HG02798 (cell line): Measurements from ENCODE around the gene PRR23E.

Source experiments
- ATAC-seq: cut with Tn5 transposase; IDR thresholded peaks from one replicate; pipeline ENCODE4 v1.9.1; 2021; ENCODE audit warnings: mild to moderate bottlenecking; ENCODE audit not compliant: unreplicated experiment, poor library complexity

Gene PRR23E, protein sequence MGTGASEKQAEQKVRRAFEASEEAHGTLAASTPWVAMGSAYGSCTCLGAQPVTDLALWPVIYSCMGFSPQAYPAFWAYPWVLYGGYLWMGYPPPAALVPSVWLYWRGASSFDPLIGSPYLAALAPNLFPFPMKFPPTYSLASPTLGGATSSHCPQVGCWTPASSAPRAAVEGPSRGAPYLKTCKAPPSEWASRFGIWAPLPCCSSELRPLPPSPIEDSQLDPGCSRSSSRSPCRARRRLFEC

DNA sequence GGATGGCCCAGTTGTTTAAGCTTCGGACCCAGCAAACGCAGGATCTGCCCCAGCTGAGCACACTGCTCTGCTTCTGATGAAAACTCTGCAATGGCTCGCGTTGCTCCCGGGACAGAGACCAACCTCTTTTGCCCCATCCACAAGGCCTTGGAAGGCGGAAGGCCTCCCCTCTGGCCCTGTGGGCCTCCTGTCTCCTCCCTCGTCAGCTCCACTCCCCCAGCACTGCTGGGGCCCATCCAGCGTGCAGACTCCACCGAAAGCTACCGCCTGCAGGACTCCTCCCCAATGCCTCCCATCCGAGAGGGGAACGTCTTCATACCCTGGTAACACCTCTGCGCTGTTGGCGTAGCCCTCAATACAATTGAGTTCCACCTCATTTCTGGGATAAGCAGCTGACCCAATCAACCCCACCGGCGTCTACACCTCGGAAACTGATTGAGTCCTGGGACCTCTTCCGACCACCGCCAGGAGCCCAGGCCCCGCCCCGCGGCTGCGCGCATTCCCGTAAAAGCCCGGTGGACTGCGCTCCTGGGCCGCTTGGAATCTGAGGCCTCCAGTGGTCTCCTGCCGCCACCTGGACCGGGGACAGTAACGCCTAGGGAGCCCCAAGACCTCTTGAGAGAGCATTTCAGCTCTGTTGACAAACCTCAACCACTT, at the start of gene PRR23E:
Gene PRR23E (plus strand): TSS at position 556 of the 657 bp plus-strand sequence. CDS start 3,555 bp downstream, outside the sequence.
- ATAC-seq, result no peak

DNA sequence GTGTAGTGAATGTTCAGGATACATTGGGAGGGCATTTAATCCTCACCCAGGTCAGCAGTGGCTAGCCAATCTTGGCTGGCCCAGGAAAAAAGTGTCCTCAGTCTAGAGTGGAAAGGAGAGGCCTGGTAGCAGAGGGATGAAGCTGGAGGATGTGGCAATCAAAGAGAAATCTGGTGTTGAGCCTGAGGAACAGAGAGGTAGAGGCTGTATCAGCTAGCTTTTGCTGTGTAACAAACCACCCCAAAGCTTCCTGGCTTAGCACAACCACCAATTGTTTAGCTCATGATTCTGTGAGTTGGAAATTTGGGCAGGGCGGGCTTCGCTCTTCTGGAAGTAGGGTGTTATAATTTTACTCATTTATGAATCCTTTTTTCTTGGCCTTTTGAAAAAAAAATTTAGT, 49.8 kb upstream of the PRR23E start:
- ATAC-seq, result no peak

DNA sequence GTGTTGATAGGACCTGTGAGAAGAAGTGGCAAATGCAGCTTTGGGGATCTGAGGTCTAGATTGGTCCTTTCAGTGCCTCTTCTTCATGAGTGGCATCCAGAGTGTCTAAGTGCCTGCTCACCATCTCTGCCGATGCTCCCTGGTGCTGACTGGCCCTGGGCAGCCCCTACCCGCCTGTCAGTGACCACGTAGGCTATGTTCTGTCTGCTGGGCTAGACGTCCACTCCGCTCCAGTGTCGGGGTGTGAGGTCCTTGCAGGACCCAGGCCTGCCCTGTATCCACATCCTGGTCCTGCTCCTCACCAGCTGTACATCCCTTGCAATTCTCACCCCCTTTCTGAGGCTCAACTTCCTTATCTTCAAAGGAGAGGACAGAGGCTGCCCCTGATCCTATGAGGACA, 48.3 kb upstream of the PRR23E start:
- no peak for ATAC-seq

DNA sequence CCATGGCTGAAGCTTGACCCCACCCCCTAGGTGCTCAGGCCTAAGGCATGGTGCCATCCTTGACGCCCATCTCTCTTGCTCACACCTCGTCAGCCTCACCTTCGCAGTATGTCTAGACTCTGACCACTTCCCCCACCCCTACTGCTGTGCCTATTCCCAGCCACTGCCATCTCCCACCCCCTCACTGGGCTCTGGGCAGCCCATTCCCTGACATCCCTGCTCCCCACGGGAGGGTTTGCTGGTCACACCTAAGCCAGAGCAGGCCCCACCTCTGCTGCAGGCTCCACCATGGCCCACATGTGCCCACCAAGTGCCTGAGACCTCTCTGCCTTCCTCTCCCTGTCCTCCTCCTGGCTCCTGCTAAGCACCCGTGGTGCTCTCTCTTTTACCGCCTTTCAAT, 47.7 kb upstream of the PRR23E start:
- ATAC-seq, result no peak

DNA sequence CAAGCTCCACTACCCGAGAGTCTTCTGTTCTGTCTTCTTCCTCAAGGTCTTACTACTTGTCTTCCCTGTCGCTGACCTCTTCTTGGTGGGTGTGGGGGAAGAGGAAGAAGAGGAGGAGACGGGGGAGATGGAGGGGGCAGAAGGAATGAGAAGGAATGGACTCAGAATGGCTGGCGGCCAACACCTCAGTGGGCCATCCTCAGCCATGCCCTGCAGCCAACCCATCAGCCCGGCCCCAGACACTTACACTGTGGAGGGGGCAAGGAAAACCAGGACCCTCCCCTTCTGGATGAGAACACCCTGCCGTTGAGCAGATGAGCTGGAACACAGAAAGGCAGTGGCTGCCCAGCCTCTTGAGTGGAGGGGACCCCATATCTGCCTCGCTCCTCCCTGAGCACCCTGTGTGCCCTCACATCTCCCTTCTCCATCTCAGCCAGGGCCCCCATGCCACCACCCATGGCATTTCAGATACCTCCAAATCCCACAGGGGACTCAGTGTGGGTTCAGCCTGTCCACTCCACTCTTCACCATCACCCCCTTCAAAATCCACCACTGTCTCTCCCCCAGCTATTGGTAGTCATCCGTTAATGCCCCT, 45.5 kb upstream of the PRR23E start:
- ATAC-seq, result no peak

DNA sequence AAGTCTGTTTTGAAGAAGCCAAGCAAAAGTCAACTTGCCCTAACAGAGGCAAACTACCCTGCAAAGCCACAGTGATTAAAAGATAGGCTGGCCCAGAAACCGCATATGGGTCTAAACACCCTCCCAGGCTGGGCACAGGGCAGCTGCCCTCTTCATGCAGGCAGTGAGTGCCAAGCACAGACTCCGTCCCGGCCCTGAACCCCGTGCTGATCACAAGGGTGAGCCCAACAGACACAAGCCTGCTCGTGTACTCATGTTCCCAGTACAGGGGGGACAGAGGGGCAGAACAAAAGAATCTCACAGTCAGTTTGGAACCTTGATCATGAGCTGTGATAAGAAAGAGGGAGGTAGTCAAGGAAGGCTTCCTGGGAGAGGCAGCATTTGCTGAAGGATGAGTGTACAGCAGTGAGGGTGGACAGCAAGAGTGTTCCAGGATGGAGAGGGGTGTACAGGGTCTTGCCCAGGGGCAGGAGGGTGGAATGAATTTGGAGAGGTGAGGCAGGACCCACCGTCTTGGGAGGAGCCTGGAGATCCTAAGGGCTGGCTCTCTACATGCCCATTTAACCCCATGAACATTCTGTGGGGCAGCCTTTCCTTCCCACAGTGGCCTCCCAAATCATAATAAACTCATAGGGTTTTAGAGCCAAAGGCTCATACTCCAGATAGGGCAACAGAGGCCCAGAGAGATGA, 43.2 kb upstream of the PRR23E start:
- ATAC-seq, result no peak

DNA sequence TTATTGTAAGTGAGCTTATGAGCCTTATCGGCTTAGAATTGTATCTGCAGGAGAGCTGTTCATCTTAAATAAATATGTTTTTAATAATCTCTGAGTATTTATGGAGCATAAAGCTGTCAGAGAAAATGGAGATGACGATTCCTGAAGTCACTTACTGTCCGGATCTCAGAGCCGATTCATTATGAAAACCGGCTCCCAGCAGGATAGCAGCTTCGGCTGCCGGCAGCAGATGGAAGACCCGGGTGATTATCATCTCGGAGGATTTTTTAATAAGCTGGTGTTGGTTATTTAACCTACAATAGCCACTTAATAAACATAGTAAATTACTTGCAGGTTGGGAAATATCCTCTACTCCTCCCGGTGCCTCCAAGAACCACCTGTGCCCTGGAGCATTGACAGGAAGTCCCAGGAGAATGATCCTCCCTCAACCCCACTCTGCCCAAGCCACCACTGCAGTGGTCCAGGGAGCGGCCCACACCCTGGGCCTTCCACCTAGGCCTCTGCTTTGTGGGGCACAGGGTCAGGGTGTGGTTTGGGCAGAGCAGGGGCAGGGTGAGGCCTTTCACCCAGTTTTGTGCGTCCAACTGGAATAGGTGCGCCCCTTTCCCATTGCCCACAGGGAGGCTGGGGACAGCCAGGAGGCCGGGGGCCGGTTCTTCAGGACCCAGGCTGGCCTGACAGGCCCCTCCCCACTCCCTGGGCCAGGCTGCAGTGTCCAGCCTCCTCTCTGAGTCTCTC, 42.2 kb upstream of the PRR23E start:
- no peak for ATAC-seq

DNA sequence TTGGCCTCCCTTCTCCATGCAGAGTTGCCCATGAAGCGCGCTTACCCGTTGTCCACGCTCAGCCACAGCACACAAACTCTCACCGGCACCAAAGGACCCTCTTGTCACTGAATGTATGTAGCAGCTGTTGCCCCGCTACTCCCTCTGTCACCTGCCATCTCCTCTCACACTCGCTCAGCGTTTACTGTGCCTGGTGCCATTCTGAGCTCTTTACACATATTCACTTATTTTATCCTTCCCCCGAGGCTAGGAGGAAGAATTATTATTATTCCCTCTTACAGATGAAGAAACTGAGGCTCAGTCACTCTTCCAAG, 41.7 kb upstream of the PRR23E start:
- ATAC-seq, result no peak

DNA sequence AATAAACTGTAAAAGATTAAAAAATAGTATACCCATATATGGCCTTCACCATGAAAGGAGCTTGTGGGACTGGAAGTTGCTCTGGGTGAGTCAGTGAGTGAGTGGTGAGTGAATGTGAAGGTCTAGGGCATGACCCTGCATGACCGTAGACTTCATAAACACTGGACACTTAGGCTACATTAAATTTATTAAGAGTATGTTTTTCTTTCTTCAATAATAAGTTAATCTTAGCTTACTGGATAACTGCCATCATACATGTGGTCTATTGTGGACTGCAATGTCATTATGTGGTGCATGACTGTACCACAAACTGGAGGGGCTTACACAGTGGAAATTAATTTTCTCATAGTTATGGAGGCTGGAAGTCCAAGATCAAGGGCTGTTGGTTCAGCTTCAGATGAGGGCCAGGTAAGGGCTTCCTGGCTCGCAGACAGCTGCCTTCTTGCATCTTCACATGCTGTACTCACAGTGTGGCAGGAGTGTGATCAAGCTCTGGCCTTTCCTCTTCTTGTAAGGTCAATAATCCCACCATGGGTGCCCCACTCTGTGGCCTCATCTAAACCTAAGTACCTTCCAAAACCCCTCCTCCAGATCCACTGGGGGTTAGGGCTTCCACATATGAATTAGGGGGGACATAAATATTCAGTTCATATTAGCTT, 40.8 kb upstream of the PRR23E start:
- no peak for ATAC-seq

DNA sequence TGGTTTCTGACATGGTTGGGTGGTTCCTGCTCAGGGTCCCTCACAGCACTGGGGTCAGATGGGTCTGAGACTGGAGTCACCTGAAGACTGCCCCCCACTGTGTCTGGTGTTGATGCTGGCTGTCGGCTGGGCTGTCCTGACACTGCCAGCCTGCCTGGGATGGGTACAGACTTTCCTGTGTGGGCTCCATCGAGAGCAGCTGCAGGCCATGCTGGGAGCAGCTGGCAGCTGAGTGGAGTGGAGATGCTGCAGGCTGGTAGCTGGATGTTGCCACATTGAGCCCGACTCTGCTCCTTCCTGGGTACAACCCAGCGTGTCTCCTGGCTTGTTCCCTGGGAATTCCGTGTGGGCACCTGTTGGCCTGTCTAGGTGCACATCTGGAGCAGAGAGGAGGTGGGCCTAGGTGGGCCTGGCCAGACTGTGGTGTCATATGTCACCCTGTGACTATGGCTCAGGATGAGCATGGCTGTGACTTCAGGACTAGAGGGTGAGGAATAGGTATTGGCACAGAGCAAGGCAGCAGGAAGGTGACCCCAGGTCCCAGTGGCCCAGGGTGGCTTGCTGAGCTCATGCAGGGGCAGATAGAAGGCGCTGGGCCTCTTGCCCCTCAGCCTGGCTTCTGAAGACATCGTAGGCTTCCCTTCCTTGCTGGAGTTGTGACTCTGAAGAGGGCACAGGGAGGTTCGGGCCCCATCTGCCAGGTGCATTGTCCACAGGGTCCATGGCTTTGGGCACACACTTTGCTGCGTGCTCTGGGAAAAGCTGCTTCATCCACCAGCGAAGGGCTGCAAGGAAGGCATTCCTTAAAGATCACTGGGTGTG, 40.0 kb upstream of the PRR23E start:
- ATAC-seq, result no peak

DNA sequence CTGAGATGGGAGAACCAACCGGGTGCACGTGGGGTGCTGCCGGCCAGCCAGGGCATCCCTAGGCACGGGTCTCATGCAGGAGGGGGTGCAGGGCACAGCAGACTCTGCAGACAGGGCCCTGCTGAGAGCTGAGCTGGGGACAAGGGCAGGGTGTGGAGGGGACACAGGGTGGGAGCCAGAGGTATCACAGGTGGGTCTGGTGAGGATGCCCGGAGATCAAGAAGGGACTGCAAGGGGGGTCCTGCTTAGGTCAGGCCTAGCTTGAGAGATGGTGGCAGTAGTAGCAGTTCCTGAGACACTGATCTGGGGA, 39.5 kb upstream of the PRR23E start:
- ATAC-seq, result no peak

DNA sequence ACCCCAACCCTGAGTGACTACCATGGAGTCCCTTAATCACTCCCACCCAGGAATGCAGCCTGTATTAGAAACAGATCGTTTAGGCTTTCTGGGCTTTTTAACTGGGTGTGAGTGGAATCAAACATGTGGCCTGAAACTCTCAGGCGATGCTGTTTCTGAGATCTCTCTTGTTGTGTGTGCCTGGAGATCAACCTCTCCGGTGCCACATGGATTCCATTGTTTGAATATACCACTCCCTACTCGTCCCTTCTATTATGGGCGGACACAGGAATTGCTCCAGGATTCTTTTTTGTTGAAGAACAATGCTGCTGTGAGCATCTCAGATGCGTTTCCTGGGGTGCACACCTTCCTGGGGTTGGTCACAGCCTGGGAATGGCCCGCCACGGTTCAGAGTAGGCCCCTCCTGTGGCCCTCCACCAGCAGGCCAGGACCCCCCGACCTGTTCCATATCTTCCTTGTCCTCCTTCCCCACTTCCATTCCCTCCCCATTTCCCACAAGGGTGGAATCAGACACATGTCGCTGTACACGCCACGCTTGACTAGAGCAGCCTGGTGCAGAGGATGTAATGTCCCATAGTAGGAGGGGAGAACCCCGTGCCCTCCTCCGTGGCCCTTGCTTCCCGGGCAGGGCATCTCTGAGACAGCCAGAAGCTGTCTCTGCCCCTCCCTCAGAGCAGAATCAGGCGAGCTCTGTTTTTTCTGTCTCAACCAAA, 36.4 kb upstream of the PRR23E start:
- ATAC-seq, result no peak

DNA sequence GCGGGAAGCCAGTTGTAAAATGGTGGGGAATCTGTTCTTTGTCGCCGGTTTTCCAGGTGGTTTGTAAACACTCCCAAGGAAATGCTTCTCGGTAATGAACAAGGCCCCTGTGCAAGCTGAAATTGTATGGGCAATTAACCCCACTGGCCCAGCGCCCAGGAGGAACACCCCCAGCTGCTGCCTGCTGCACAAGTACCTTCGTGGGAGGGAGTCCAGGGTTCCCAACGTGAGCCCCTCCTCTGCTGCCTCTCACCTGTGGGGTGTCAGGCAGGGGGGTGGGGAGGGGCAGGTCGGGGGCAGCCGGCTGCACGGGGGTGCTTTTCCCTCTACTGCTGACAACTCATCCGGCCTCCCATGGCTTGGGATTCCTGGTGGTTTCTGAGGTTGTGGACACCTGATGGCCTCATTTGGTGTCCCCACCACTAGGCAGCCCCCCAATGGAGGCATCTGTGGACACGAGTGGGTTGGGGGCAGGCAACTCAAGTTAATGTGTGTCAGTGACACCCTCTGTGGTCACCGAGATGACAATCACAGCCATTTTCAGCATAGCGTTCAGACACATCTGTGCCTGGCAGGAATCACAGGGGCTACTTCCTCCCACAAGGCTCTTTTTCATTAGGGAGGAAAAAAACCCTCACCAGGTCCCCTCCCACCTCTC, 35.6 kb upstream of the PRR23E start:
- ATAC-seq, result no peak

DNA sequence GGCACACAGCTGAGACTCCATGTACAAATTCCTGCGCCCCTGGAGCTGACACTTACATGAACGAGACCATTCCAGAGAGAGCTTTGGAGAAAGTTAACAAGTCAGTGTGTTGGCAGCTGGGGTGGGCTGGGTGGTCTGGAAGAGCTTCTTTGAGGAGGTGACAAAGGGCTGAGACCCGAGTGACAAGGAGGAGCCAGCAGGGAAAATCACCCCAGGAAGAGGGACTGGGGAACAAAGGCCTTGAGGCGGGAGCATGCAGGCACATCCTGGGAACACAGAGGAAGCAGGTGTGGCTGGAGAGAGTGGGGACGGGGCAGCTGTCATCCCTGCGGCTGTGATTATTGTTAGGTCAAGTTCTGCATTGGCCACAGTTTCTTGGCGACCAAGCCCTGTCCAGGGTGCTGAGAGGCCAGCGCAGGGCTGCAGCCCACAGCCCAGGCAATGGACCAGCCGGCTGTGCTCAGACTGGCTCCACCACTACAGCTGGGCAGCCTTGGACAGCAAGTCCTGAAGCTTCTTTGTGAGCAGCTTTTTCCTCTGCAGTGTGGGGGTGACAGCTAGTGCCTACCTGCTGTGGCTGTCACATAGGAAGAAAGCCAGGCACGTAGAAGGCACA, 34.2 kb upstream of the PRR23E start:
- no peak for ATAC-seq

DNA sequence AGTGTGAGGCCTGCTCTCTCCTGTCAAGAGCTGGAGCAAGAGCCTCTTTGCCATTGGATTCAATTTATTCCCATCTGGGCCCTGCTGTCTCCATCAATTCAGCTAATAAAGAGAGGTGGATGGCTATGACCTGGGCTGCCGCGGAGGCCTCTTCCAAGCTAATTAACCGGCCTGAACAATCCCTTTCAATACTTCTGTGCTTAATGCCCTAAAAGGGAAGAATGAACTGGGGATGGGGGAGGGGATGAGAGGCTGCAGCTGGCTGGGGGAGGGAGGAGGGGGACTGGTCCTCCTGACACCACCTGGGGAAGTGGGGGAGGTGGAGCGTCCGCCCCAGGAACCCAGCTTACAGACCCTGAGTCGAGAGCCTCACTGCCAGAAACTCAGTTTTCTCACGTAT, 33.4 kb upstream of the PRR23E start:
- no peak for ATAC-seq

DNA sequence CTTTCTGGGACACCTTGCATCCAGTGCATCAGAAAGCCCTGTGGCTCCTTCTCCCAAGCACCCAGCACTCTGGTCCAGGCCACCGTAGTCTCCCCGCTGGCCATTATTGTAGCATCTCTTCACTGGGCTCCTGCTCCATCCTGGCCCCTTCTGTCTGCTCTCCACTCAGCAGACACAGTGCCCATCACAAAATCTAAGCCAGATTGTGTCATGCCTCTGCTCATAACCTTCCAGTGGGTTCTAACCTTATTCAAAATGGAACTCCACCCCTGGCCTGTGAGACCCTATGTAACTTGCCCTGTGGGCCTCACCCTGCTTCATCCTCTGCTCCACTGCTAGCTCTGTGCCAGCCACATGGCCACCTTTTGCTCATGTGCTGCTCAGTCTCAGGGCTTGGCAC, 31.7 kb upstream of the PRR23E start:
- no peak for ATAC-seq

DNA sequence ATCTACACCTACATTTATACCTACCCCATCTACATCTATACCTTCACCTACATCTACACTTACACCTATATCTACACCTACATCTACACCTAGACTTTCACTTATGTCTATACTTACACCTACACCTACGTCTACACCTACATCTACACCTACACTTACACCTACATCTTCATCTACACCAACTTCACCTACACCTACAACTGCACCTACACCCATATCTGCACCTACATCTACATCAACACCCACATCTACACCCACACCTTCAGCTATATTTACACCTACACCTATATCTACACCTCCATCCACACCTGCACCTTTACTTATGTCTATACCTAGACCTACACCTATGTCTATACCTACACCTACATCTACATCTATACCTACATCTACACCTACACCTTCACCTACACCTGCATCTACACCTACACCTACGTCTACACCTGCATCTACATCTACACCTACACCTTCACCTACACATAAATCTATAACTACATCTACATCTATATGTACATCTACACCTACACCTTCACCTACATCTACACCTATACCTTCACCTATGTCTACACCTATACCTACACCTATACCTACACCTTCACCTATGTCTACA, 30.9 kb upstream of the PRR23E start:
- ATAC-seq, result no peak
